Measurements from ENCODE around the gene DGKA. TPM values are rescaled to one million over a fixed set of nuclear protein-coding genes. Genes with fewer than 3 reads are reported as not detected.
"Not testable (repeated sequence)": the region's sequence is repeated elsewhere in the genome, so short reads cannot be mapped to it uniquely, and the experiment has no call there.

Gene DGKA
- total RNA-seq, 2 donors from 2014 or later: 81.9 to 168 TPM

DNA sequence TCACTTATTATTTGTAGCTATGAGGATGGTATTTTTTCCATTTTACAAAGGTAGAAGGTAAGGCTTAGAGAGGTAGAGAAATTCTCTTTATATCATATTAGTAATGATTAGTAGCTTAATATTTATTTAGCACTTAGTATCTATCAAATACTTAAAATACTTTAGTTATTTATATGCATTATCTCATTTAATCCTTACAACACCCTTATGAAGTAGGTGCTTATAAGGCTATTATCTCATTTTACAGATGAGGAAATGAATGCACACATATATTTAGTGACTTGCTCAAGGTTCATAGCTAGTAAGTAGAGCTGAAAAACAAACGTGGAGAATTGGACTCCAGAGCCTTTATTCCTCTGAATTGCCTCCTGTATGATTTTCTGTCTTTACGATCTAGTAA, 53.9 kb downstream of the DGKA start:
- Mint-ChIP-seq H3K27me3 (no peaks in the 10 kb centered on the region), H3K4me1 (ENCODE audit: low read depth in 2 of 2) (peaks cover 9 to 24% of the 10 kb centered on the region in 2 donors), H3K27ac (no peak overlapping the region), H3K36me3 (peaks cover 9% of the 10 kb centered on the region), H3K9me3 (no peaks in the 10 kb centered on the region), H3K4me3 (no peak overlapping the region)
- DNase-seq (ENCODE audit: low spot score): no peak
- ATAC-seq: no peak

DNA sequence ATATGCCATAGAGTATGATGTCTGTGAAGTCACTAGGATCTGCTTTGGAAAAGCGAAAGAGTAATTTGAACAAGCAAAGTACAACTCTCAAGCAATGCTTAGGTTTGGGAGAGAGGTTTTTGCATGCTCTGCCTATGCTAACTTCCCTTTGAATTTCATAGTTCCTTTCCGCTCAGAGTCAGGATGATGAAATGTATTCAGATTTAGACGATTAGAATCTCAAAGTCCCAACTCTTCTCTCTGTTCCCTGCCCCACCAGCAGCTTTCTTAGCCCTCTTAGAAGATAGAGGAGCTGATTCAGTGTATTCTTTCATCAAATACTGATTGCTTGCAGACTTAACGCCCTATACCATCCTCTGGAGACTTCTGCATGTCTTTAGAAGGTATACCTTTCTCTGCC, 54.4 kb downstream of the DGKA start:
- Mint-ChIP-seq H3K4me3 (no peak overlapping the region), H3K27me3 (no peaks in the 10 kb centered on the region), H3K4me1 (ENCODE audit: low read depth in 2 of 2) (peaks cover 4 to 20% of the 10 kb centered on the region in 2 donors), H3K36me3 (peaks cover 10% of the 10 kb centered on the region), H3K9me3 (no peaks in the 10 kb centered on the region), H3K27ac (peak overlapping the region in 1 of 2 donors; percentile 13)
- no peak for DNase-seq (ENCODE audit: low spot score)
- no peak for ATAC-seq

DNA sequence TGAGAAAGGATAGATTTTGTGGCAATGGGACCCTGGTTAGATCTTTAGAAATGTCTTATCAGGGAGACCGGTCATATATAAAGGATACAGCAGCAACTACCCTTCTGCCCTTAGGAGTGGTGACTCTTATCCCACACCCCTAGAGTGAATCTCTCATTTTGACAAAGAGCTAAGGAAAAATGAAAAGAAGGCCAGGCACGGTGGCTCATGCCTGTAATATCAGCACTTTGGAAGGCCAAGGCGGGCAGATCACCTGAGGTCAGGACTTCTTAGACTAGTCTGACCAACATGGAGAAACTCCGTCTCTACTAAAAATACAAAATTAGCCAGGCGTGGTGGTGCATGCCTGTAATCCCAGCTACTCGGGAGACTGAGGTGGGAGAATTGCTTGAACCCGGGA, 55.0 kb downstream of the DGKA start:
- DNase-seq (ENCODE audit: low spot score); H3K27me3 Mint-ChIP-seq; H3K4me3 Mint-ChIP-seq; H3K9me3 Mint-ChIP-seq; ATAC-seq: not testable (repeated sequence)
- H3K4me1 Mint-ChIP-seq (ENCODE audit: low read depth in 2 of 2): peaks cover 0 to 15% of the 10 kb centered on the region in 2 donors
- H3K36me3 Mint-ChIP-seq: peaks cover 16% of the 10 kb centered on the region
- H3K27ac Mint-ChIP-seq: peak overlapping the region in 1 of 2 donors; percentile 13

DNA sequence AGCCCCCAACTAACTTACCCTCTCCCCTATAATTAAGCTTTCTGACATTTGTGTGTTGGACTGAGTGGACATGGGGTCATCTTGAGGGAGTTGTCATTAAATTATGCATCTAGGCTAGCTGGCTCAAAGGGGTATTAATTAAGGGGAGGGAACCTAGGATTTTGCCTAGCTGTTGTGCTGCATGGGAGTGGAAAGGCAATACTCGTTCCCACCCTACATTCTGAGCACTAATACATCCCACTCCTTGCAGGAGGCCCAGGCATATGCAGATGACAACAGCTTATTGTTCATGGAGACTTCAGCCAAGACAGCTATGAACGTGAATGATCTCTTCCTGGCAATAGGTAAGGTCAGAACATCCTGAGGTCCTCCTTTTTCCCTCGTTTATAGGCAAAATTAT, 60.1 kb downstream of the DGKA start:
- Mint-ChIP-seq H3K27ac (no peak overlapping the region), H3K4me3 (no peak overlapping the region), H3K9me3 (no peaks in the 10 kb centered on the region), H3K27me3 (no peaks in the 10 kb centered on the region), H3K36me3 (peaks cover 16% of the 10 kb centered on the region), H3K4me1 (ENCODE audit: low read depth in 2 of 2) (peaks cover 2 to 9% of the 10 kb centered on the region in 2 donors)
- ATAC-seq (no peak), DNase-seq (ENCODE audit: low spot score) (no peak)

DNA sequence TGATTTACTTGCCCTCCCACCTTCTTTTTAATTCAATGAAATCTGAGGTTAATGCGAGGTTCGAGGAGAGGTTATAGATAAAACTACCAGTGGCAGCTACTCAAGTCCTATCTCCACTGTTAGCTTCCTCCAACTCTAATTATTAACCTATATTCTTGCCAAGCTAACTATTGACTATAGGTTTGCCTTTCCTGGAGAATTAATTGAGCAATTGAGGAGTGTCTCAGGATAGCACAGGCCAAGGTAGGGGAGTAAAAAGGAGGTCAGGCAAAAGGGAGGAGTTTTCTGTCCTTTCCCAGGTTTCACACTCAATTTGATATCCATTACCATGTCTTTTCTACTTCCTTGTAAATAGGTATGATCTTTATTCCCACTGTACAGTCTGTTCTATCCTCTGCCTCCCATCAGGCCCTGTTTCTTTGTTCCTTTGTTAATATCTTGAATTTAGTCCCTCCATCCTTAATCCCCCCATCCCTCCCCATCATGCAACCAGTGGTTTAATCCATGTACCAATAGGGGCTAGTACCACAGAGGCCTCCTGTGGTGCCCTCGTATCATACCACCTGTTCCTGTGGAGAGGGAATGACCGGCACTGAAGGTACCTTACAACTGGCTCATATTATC, 62.4 kb downstream of the DGKA start:
- Mint-ChIP-seq H3K36me3 (peaks cover 15% of the 10 kb centered on the region), H3K4me3 (no peak overlapping the region), H3K27ac (peak overlapping the region in 1 of 2 donors; percentile 14), H3K4me1 (ENCODE audit: low read depth in 2 of 2) (peaks cover 13 to 17% of the 10 kb centered on the region in 2 donors), H3K9me3 (no peaks in the 10 kb centered on the region), H3K27me3 (no peaks in the 10 kb centered on the region)
- DNase-seq (ENCODE audit: low spot score): no peak
- ATAC-seq: no peak

DNA sequence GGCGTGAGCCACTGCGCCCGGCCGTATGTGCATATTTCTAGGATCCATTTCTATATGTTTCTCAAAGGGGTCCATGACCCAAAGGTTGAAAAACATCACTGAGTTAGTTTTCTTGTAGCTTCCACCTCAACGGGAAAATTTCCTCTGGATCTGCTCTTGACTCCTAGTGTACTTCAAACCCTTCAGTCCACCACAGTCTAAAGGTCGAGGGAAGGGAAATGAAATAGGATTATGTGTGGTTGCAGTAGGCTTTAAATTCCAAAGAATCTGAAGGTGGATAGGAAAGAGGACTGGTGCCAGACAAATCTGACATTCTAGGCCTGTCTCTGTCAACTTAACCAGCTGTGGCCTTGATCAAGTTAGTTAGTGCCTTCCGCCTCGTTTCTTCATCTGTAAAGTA, 64.4 kb downstream of the DGKA start:
- Mint-ChIP-seq H3K27ac (no peak overlapping the region), H3K36me3 (peaks cover 14% of the 10 kb centered on the region)
- DNase-seq (ENCODE audit: low spot score): no peak

DNA sequence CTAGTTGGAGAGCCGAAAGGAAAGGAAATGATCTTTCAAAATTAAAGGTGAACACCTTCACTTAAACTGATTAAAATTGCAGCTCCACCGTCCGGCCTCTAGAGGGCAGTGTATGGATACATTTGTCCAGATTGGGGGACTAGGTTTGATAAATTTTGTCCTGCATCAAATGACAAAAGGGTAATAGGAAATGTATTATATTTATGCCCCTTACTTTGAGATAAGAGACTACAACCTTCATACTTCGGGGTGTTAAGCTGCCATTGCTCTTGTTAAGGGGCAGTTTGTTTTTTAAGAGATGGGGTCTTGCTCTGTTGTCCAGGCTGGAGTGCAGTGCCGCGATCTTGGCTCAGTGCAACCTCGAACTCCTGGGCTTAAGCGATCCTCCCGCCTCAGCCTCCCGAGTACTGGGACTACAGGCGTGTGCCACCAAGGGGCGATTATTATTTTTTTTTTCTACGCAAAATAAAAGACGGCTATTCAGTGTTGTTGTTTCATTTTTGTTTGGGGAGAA, 65.3 kb downstream of the DGKA start:
- Mint-ChIP-seq H3K27ac (peak overlapping the region; percentile 32 to 85), H3K36me3 (peaks cover 5% of the 10 kb centered on the region), H3K9me3 (no peaks in the 10 kb centered on the region), H3K4me1 (ENCODE audit: low read depth in 2 of 2) (peaks cover 17 to 18% of the 10 kb centered on the region in 2 donors), H3K27me3 (no peaks in the 10 kb centered on the region), H3K4me3 (peak overlapping the region; percentile 86)
- DNase-seq (ENCODE audit: low spot score) (peak; percentile 75), ATAC-seq (no peak)

More for the DNA sequence above, 64.4 kb downstream of the DGKA start:
- H3K4me3 Mint-ChIP-seq: no peak overlapping the region
- ATAC-seq: no peak
- peaks cover 17 to 18% of the 10 kb centered on the region in 2 donors for H3K4me1 Mint-ChIP-seq (ENCODE audit: low read depth in 2 of 2)
- H3K9me3 Mint-ChIP-seq: no peaks in the 10 kb centered on the region
- no peaks in the 10 kb centered on the region for H3K27me3 Mint-ChIP-seq

DNA sequence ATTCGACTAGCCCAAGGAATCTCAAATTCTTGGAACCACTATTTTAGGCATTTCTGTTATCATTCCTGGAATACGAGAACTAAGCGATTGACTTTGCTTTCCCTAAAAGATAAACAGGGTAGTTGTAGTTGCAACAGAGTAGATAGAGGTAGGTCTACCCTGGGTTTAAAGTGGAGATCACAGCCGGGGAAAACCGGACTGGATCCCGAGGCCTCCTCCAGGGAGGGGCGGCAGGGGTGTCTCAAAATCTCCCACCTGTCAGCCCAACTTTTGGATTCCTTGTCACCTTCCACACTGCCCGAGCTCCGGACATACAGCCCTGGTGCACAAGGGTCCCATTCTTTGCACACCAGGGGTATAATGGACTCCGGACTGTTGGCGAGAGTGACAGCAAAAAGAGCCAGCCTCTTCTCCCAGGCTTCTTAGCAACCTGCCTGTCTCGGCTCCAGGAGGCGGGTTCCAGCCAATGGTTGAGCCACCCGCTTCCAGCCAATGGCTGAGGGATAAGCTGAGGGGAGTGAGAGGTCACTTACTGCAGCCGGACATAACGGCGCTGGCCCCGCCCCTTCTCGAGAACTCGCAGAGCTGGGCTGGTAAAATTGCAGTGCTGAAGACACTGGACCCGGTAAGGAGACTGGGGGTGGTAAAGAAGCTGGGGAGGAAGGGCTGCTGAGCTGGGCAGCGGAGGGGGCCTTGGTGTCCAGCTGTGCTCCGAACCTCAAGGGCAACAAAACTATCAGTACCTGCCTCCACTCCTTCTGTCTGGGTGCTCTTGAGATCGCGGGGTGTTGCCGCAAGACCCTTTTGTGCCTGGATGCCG, 66.0 kb downstream of the DGKA start, which contains the start of gene SUOX:
Gene SUOX, plus strand, starts transcription at position 562 of the 820 bp plus-strand sequence. CDS start 4,946 bp downstream, outside the sequence.
- Mint-ChIP-seq H3K27ac (peak within 1 kb of the TSS; percentile 32 to 85), H3K9me3 (no peaks in the 10 kb centered on the region), H3K36me3 (peaks cover 4% of the 10 kb centered on the region), H3K27me3 (no peaks in the 10 kb centered on the region), H3K4me3 (peak within 1 kb of the TSS; percentile 86), H3K4me1 (ENCODE audit: low read depth in 2 of 2) (peaks cover 17 to 18% of the 10 kb centered on the region in 2 donors)
- peak; percentile 88 for DNase-seq (ENCODE audit: low spot score)
- ATAC-seq: peak; percentile 97 to 99

DNA sequence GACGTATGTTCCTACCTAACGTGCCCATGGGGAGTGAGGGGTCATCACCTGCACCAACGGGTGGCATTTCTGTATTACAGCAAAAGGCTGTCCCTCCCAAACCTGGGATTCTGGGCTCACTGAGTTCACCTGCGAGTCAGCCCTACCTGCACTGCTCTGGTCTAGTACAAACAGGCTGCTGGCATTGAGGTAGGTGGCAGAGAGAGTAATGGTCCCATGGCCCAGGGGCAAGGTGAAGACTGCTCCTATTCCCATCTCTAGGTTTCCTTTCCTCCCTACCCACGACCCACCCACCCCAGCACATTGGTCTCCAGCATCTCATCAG, 66.5 kb downstream of the DGKA start:
- no peak for DNase-seq (ENCODE audit: low spot score)
- Mint-ChIP-seq H3K27ac (peak overlapping the region; percentile 32 to 85), H3K9me3 (no peaks in the 10 kb centered on the region), H3K36me3 (peaks cover 2% of the 10 kb centered on the region), H3K27me3 (no peaks in the 10 kb centered on the region), H3K4me3 (peak overlapping the region; percentile 86), H3K4me1 (ENCODE audit: low read depth in 2 of 2) (peaks cover 17 to 18% of the 10 kb centered on the region in 2 donors)
- peak in 1 of 2 donors; percentile 3 for ATAC-seq

DNA sequence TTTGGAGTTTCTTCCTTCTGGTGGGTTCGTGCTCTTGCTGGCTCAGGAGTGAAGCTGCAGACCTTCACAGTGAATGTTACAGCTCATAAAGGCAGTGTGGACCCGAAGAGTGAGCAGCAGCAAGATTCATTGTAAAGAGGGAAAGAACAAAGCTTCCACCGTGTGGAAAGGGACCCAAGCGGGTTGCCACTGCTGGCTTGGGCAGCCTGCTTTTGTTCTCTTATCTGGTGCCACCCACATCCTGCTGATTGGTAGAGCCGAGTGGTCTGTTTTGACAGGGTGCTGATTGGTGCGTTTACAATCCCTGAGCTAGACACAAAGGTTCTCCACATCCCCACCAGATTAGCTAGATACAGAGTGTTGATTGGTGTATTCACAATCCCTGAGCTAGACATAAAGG, 68.6 kb downstream of the DGKA start:
- H3K36me3 Mint-ChIP-seq; H3K27ac Mint-ChIP-seq; DNase-seq (ENCODE audit: low spot score); ATAC-seq; H3K27me3 Mint-ChIP-seq; H3K4me3 Mint-ChIP-seq; H3K9me3 Mint-ChIP-seq: not testable (repeated sequence)
- peaks cover 18 to 22% of the 10 kb centered on the region in 2 donors for H3K4me1 Mint-ChIP-seq (ENCODE audit: low read depth in 2 of 2)

DNA sequence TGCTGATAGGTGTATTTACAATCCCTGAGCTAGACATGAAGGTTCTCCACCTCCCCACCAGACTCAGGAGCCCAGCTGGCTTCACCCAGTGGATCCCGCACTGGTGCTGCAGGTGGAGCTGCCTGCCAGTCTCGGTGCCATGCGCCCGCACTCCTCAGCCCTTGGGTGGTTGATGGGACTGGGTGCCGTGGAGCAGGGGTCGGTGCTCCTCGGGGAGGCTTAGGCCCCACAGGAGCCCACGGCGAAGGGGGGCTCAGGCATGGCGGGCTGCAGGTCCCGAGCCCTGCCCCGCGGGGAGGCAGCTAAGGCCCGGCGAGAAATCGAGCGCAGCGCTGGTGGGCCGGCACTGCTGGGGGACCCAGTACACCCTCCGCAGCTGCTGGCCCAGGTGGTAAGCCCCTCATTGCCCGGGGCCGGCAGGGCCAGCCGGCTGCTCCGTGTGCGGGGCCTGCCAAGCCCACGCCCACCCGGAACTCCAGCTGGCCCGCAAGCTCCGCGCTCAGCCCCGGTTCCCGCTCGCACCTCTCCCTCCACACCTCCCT, 69.1 kb downstream of the DGKA start:
- H3K4me1 Mint-ChIP-seq (ENCODE audit: low read depth in 2 of 2): peaks cover 18 to 22% of the 10 kb centered on the region in 2 donors
- H3K9me3 Mint-ChIP-seq; H3K36me3 Mint-ChIP-seq; H3K27me3 Mint-ChIP-seq; H3K4me3 Mint-ChIP-seq; ATAC-seq; H3K27ac Mint-ChIP-seq; DNase-seq (ENCODE audit: low spot score): not testable (repeated sequence)

DNA sequence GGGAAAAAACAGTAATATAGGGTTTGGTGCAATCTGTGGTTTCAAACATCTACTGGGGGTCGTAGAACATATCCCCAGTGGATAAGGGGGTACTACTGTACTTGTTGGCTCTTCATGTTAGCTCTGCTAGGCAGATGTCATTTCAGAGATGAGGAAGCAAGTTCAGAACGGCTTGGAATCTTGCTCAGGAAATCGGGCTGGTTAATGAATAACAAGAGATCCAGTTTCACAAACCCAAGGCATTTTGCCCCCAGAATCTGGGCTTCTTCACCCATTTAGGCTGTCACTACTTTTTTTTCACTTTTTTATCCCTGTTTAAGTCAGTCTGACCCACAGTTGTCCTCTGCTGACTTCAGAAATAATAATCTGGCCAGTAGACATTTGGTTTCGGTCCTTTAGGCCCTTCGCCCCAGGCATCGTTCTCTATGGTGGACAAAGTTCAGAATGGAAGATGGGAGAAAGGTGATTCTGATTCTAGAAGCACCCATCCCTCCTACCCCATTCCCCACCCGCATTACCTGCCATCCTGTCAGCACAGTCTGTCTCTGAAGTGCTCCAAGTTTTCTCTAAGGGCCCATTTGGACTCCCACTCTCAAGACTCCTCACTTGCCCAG, 70.6 kb downstream of the DGKA start:
- Mint-ChIP-seq H3K4me3 (no peak overlapping the region), H3K36me3 (no peaks in the 10 kb centered on the region), H3K4me1 (ENCODE audit: low read depth in 2 of 2) (peaks cover 11 to 15% of the 10 kb centered on the region in 2 donors), H3K9me3 (no peaks in the 10 kb centered on the region), H3K27ac (no peak overlapping the region), H3K27me3 (no peaks in the 10 kb centered on the region)
- no peak for DNase-seq (ENCODE audit: low spot score)
- no peak for ATAC-seq

DNA sequence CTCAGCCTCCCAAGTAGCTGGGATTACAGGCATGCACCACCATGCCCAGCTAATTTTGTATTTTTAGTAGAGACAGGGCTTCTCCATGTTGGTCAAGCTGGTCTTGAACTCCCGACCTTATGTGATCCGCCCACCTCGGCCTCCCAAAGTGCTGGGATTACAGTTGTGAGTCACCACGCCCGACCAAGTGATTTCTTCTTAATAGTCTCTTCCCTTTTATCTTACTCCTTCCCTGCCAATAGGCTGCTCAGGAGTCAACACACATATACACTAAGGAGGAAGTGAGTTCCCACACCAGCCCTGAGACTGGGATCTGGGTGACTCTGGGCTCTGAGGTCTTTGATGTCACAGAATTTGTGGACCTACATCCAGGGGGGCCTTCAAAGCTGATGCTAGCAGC, 72.4 kb downstream of the DGKA start:
- not testable (repeated sequence) for H3K27ac Mint-ChIP-seq; H3K4me3 Mint-ChIP-seq; DNase-seq (ENCODE audit: low spot score); H3K9me3 Mint-ChIP-seq; H3K27me3 Mint-ChIP-seq; H3K36me3 Mint-ChIP-seq; ATAC-seq
- peaks cover 14 to 16% of the 10 kb centered on the region in 2 donors for H3K4me1 Mint-ChIP-seq (ENCODE audit: low read depth in 2 of 2)
